Measurements from ENCODE around the gene POC5.
"Not testable (repeated sequence)": the region's sequence is repeated elsewhere in the genome, so short reads cannot be mapped to it uniquely, and the experiment has no call there.

The POC5 gene

DNA sequence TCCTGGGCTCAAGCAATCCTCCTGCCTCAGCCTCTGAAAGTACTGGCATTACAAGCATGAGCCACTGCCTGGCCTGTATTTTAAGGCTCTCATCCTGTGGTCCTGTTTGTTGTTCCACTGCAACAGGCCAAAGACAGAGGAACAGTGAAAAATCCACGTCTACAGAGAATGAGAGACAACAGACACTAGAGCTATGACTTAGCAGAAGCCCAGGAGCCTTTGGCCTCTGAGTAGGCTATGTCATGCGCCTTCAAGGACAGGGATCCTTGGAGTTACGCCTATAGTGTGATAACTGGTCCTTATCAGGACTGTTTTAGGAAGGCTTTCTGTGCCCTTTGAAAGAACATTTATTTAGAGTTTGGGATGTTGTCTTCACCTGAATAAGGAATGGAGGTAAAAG, 10.5 kb downstream of the POC5 start:
- TF ChIP-seq, protein P1, sequence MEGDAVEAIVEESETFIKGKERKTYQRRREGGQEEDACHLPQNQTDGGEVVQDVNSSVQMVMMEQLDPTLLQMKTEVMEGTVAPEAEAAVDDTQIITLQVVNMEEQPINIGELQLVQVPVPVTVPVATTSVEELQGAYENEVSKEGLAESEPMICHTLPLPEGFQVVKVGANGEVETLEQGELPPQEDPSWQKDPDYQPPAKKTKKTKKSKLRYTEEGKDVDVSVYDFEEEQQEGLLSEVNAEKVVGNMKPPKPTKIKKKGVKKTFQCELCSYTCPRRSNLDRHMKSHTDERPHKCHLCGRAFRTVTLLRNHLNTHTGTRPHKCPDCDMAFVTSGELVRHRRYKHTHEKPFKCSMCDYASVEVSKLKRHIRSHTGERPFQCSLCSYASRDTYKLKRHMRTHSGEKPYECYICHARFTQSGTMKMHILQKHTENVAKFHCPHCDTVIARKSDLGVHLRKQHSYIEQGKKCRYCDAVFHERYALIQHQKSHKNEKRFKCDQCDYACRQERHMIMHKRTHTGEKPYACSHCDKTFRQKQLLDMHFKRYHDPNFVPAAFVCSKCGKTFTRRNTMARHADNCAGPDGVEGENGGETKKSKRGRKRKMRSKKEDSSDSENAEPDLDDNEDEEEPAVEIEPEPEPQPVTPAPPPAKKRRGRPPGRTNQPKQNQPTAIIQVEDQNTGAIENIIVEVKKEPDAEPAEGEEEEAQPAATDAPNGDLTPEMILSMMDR (IDR thresholded peaks at IDR 0.05; ENCODE audit: low read depth, low read length) = no peak
- H3K4me3 ChIP-seq (replicated peaks in 1 of 2; ENCODE audit: low read depth in 2 of 2, low read length in 2 of 2) = no peak overlapping the region
- no peak for DNase-seq (ENCODE audit: low read depth in 2 of 2)

DNA sequence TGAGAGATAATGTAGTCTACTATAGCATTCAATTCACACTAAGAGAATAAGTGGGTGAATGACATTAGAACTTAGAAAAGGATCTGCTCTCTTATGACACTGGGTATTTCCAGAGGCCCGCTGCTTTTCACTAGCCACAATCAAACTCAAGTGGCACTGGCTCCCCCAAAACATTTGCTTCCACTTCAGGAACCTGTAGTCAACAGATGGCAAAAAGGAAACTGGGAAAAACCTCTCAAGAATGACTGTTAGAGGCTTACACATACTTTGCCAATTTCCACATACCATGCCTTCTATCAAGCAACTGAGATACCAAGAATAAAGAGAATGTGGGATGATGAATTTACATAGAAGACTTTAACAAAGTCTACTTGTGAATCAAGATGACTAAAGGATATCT, 11.2 kb downstream of the POC5 start:
- no peak overlapping the region for H3K4me3 ChIP-seq (replicated peaks in 1 of 2; ENCODE audit: low read depth in 2 of 2, low read length in 2 of 2)
- DNase-seq (ENCODE audit: low read depth in 2 of 2) = no peak
- TF ChIP-seq, protein P1 (IDR thresholded peaks at IDR 0.05; ENCODE audit: low read depth, low read length) = no peak

DNA sequence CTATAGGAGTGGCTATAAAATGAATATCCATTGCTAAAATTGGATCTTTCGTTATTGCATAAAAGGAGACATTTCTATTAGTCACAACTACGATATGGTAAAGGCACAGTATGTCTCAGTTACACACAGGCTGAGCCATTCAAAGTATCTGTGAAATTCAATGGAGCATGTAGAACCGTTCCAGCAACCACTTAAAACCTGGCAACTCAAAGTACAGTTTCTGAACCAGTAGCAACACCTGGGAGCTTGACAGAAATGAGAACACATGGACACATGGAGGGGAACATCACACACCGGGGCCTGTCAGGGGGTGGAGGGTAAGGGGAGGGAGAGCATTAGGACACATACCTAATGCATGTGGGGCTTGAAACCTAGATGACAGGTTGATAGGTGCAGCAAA, 15.4 kb downstream of the POC5 start:
- TF ChIP-seq, protein P1 (IDR thresholded peaks at IDR 0.05; ENCODE audit: low read depth, low read length) = no peak
- no peak for DNase-seq (ENCODE audit: low read depth in 2 of 2)
- no peak overlapping the region for H3K4me3 ChIP-seq (replicated peaks in 1 of 2; ENCODE audit: low read depth in 2 of 2, low read length in 2 of 2)

DNA sequence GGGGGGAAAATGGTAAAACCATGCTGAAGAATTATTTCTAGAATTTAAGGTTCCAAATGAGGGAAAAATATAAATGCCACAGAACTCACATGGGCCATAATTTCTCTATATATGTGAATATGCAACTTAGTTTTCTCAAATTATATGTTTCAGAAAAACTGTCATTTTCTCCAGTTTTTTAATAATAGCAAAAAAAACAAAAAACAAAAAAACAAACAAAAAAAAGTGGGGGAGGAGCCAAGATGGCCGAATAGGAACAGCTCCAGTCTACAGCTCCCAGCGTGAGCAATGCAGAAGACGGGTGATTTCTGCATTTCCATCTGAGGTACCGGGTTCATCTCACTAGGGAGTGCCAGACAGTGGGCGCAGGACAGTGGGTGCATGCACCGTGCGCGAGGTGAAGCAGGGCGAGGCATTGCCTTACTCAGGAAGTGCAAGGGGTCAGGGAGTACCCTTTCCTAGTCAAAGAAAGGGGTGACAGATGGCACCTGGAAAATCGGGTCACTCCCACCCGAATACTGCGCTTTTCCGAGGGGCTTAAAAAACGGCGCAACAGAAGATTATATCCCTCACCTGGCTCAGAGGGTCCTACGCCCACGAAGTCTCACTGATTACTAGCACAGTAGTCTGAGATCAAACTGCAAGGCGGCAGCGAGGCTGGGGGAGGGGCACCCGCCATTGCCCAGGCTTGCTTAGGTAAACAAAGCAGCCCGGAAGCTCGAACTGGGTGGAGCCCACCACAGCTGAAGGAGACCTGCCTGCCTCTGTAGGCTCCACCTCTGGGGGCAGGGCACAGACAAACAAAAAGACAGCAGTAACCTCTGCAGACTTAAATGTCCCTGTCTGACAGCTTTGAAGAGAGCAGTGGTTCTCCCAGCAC, 21.5 kb downstream of the POC5 start:
- not testable (repeated sequence) for H3K4me3 ChIP-seq (replicated peaks in 1 of 2; ENCODE audit: low read depth in 2 of 2, low read length in 2 of 2)

DNA sequence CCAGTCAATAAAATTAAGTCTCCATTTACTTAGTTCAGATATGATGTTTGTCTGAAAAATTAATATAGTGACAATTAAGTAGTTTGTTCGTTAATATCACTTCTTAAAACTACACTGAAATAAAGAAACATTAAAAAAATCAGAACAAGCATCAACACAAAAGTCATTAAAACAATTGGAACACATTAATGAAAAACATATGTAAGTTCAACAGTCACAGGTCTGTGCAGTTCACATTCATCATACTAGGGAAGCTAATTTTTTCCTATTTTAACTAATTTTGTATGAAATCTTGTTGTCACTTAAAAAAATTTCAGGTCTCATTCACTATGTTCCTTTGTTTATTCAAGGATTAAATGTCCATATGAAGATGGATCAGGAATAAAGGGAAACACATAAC, 22.5 kb downstream of the POC5 start:
- DNase-seq (ENCODE audit: low read depth in 2 of 2) = no peak
- no peak overlapping the region for H3K4me3 ChIP-seq (replicated peaks in 1 of 2; ENCODE audit: low read depth in 2 of 2, low read length in 2 of 2)
- TF ChIP-seq, protein P1 (IDR thresholded peaks at IDR 0.05; ENCODE audit: low read depth, low read length) = no peak

More for the DNA sequence above, 21.5 kb downstream of the POC5 start:
- not testable (repeated sequence) for DNase-seq (ENCODE audit: low read depth in 2 of 2)

DNA sequence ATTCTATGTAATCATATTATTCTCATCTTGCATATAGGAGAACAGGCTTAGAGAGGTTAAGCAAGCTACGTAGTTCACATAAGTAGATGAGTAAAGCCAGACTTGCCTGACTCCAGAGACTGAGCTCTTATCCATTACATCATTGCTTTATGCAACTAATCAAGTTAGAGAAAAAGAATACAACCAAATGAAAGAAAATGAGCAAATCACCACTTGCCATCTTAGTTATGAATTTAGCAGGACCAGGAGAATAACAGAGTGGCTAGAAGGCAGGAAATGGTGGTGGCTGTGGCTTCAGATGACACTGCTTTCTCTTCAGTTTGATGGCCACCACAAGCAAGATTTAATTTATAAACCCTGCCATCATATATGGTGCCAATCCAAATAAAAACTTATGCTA, 26.6 kb downstream of the POC5 start:
- TF ChIP-seq, protein P1 (IDR thresholded peaks at IDR 0.05; ENCODE audit: low read depth, low read length) = no peak
- DNase-seq (ENCODE audit: low read depth in 2 of 2) = no peak
- H3K4me3 ChIP-seq (replicated peaks in 1 of 2; ENCODE audit: low read depth in 2 of 2, low read length in 2 of 2) = no peak overlapping the region

DNA sequence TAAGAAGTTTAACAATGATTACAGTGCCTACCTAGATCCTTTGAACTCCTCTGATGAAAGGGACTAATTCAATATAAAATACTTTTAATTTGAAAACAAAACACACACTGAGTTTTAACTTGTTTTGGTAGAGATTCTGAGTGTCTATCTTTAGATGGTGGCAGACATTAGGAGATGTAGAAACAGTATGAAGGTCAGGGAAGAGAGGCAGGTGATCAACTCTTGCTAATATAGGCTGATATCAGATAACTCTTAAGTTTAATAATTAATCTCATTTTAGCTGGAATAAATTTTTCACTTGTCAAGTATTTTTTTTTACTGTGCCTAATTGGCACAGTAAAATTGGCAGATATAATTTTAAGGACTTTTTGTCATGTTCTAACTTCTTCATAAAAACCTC, 30.8 kb downstream of the POC5 start:
- TF ChIP-seq, protein P1 (IDR thresholded peaks at IDR 0.05; ENCODE audit: low read depth, low read length) = no peak

More for the DNA sequence above, 30.8 kb downstream of the POC5 start:
- no peak for DNase-seq (ENCODE audit: low read depth in 2 of 2)
- H3K4me3 ChIP-seq (replicated peaks in 1 of 2; ENCODE audit: low read depth in 2 of 2, low read length in 2 of 2) = no peak overlapping the region

All from cardiac fibroblast (primary cell).